Measurements from ENCODE around the gene PPFIBP1. TPM values are rescaled to one million over a fixed set of nuclear protein-coding genes. Genes with fewer than 3 reads are reported as not detected.

The PPFIBP1 gene
- total RNA-seq, 1 donor from 2014 or later: 102 TPM

DNA sequence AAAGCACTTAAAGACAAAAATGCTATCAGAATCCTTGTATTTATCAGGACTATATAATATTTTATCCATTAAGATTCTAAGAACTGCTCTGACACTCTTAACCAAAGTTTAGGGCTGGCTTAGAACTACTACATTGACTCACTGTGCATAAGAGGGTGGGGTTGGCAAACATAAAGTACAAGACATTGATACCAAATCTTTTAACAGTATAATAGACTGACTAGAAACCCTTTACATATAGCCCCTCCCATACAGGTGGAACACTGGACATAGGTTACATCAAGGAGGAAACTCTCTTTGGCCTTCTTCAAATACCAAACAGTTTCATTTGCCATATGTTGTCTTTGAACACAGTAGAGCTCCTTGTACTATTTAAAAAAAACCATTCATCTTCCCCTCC, 156.6 kb downstream of the PPFIBP1 start:
- TF ChIP-seq CTCF (IDR thresholded peaks at IDR 0.05; ENCODE audit: unreplicated experiment): no peak
- H3K4me1 Mint-ChIP-seq: no peaks in the 10 kb centered on the region

GRCh38 chr12:27682534-27682933, 158.5 kb downstream of the PPFIBP1 start:
- no peaks in the 10 kb centered on the region for H3K27me3 Mint-ChIP-seq (ENCODE audit: low read depth)
- TF ChIP-seq CTCF (IDR thresholded peaks at IDR 0.05; ENCODE audit: unreplicated experiment): no peak
- no peaks in the 10 kb centered on the region for H3K4me1 Mint-ChIP-seq
- no peak for DNase-seq (ENCODE audit: low spot score in 2 of 2, unreplicated experiment in 2 of 2)
- no peak overlapping the region for H3K27ac Mint-ChIP-seq
- no peak overlapping the region for H3K4me3 Mint-ChIP-seq
- H3K9me3 Mint-ChIP-seq: peaks cover 7% of the 10 kb centered on the region
- H3K36me3 Mint-ChIP-seq: peaks cover 53% of the 10 kb centered on the region

More for the DNA sequence above, 156.6 kb downstream of the PPFIBP1 start:
- Mint-ChIP-seq H3K27ac (no peak overlapping the region), H3K27me3 (ENCODE audit: low read depth) (no peaks in the 10 kb centered on the region), H3K36me3 (peaks cover 61% of the 10 kb centered on the region), H3K4me3 (no peak overlapping the region), H3K9me3 (peaks cover 7% of the 10 kb centered on the region)
- no peak for DNase-seq (ENCODE audit: low spot score in 2 of 2, unreplicated experiment in 2 of 2)

- DNase-seq (ENCODE audit: low spot score in 2 of 2, unreplicated experiment in 2 of 2): no peak
- Mint-ChIP-seq H3K27ac (no peak overlapping the region), H3K4me1 (no peaks in the 10 kb centered on the region), H3K36me3 (peaks cover 48% of the 10 kb centered on the region), H3K27me3 (ENCODE audit: low read depth) (no peaks in the 10 kb centered on the region), H3K4me3 (no peak overlapping the region), H3K9me3 (peaks cover under 1% of the 10 kb centered on the region)
- no peak for TF ChIP-seq CTCF (IDR thresholded peaks at IDR 0.05; ENCODE audit: unreplicated experiment)
These were observed 161.3 kb downstream of the PPFIBP1 start for GRCh38 chr12:27685274-27685673.

DNA sequence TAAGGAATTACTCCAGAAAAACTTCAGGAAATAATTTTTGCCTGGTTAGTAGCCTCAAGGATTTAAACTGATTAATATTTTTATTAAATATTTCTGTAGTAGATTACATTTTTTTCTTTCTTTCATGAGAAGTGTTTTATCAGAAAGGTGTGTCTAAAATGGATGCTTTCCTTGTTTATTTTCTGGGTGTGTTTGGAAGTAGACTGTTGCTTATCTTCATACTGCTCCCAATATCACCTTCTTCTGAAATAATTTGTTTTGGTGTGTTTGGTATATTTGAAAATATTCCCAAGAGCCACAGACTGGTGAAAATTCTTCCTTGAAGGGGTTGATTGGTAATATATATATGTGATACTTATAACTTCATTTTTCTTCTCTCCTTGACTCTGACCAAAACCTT, 162.1 kb downstream of the PPFIBP1 start:
- no peak for DNase-seq (ENCODE audit: low spot score in 2 of 2, unreplicated experiment in 2 of 2)
- peaks cover 44% of the 10 kb centered on the region for H3K36me3 Mint-ChIP-seq
- H3K27ac Mint-ChIP-seq: no peak overlapping the region
- H3K4me1 Mint-ChIP-seq: no peaks in the 10 kb centered on the region
- H3K4me3 Mint-ChIP-seq: no peak overlapping the region
- no peak for TF ChIP-seq CTCF (IDR thresholded peaks at IDR 0.05; ENCODE audit: unreplicated experiment)
- no peaks in the 10 kb centered on the region for H3K9me3 Mint-ChIP-seq
- no peaks in the 10 kb centered on the region for H3K27me3 Mint-ChIP-seq (ENCODE audit: low read depth)

- DNase-seq (ENCODE audit: low spot score in 2 of 2, unreplicated experiment in 2 of 2): no peak
- Mint-ChIP-seq H3K36me3 (peaks cover 42% of the 10 kb centered on the region), H3K27me3 (ENCODE audit: low read depth) (no peaks in the 10 kb centered on the region), H3K4me1 (no peaks in the 10 kb centered on the region), H3K4me3 (no peak overlapping the region), H3K9me3 (no peaks in the 10 kb centered on the region), H3K27ac (no peak overlapping the region)
- TF ChIP-seq CTCF (IDR thresholded peaks at IDR 0.05; ENCODE audit: unreplicated experiment): no peak
These were observed 164.7 kb downstream of the PPFIBP1 start for GRCh38 chr12:27688671-27689070.

DNA sequence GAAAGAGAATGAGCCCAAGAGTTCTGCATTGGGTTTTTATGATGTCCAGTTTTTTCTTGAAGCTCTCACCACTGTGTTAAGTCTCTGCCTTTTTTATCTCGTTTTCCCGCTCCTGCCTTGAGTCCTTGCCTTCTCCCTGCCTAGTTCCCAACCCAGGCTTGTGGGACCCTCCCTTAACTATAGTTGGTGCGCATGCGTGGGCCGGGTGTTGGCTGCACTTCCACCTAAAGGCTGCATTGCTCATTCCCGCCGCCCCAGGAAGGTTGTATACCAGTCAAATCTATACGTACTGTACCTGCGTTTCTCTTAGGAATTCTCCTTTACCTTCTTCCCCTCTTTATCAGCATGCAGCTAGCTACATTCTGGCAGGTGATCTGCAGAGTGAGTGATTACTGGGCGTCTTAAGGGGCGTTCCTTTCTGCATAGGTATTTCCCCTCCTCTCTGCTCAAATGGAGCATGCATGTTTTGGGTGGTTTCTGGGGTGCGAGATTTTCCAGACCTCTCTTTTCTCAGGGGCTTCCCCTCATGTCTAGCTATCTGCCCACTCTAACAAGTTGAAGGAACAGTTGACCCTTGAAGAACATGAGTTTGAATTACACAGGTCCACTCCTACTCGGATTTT, 165.7 kb downstream of the PPFIBP1 start:
- no peak for TF ChIP-seq CTCF (IDR thresholded peaks at IDR 0.05; ENCODE audit: unreplicated experiment)
- H3K36me3 Mint-ChIP-seq: peaks cover 47% of the 10 kb centered on the region

More for the DNA sequence above, 165.7 kb downstream of the PPFIBP1 start:
- Mint-ChIP-seq H3K4me1 (no peaks in the 10 kb centered on the region), H3K4me3 (no peak overlapping the region), H3K27me3 (ENCODE audit: low read depth) (no peaks in the 10 kb centered on the region), H3K27ac (no peak overlapping the region), H3K9me3 (no peaks in the 10 kb centered on the region)
- DNase-seq (ENCODE audit: low spot score in 2 of 2, unreplicated experiment in 2 of 2): no peak
